ENCODE measurements around the gene BCL2A1.
"Not testable (repeated sequence)": the region's sequence is repeated elsewhere in the genome, so short reads cannot be mapped to it uniquely, and the experiment has no call there.

The BCL2A1 gene

GRCh38 chr15:79957741-79958140 is 13.3 kb downstream of the BCL2A1 start:
- no peak for DNase-seq (ENCODE audit: low spot score)

- DNase-seq (ENCODE audit: low spot score): no peak
Measured at GRCh38 chr15:79956354-79956939, 14.5 kb downstream of the BCL2A1 start.

GRCh38 chr15:79954661-79955060 is 16.3 kb downstream of the BCL2A1 start:
- DNase-seq (ENCODE audit: low spot score): no peak

GRCh38 chr15:79953951-79954444 is 17.0 kb downstream of the BCL2A1 start:
- DNase-seq (ENCODE audit: low spot score): no peak

- no peak for DNase-seq (ENCODE audit: low spot score)
Measured at GRCh38 chr15:79952329-79952728, 18.7 kb downstream of the BCL2A1 start.

GRCh38 chr15:79950247-79950646 is 20.7 kb downstream of the BCL2A1 start:
- DNase-seq (ENCODE audit: low spot score): no peak

- DNase-seq (ENCODE audit: low spot score): no peak
Measured at GRCh38 chr15:79948761-79949160, 22.2 kb downstream of the BCL2A1 start.

GRCh38 chr15:79948095-79948695 is 22.8 kb downstream of the BCL2A1 start:
- DNase-seq (ENCODE audit: low spot score): no peak

- no peak for DNase-seq (ENCODE audit: low spot score)
Measured at GRCh38 chr15:79947009-79947408, 24.0 kb downstream of the BCL2A1 start.

GRCh38 chr15:79944622-79945021 is 26.4 kb downstream of the BCL2A1 start:
- DNase-seq (ENCODE audit: low spot score): no peak

- no peak for DNase-seq (ENCODE audit: low spot score)
Measured at GRCh38 chr15:79943820-79944219, 27.2 kb downstream of the BCL2A1 start.

GRCh38 chr15:79942741-79943481 is 28.1 kb downstream of the BCL2A1 start:
- no peak for DNase-seq (ENCODE audit: low spot score)

GRCh38 chr15:79939399-79939798 is 31.6 kb downstream of the BCL2A1 start:
- DNase-seq (ENCODE audit: low spot score): no peak

- no peak for DNase-seq (ENCODE audit: low spot score)
Measured at GRCh38 chr15:79938143-79938542, 32.9 kb downstream of the BCL2A1 start.

- DNase-seq (ENCODE audit: low spot score): not testable (repeated sequence)
Measured at GRCh38 chr15:79935556-79936201, 35.3 kb downstream of the BCL2A1 start.

GRCh38 chr15:79933231-79933630 is 37.8 kb downstream of the BCL2A1 start:
- no peak for DNase-seq (ENCODE audit: low spot score)

GRCh38 chr15:79932447-79932846 is 38.5 kb downstream of the BCL2A1 start:
- no peak for DNase-seq (ENCODE audit: low spot score)

- no peak for DNase-seq (ENCODE audit: low spot score)
Measured at GRCh38 chr15:79930516-79930915, 40.5 kb downstream of the BCL2A1 start.

- no peak for DNase-seq (ENCODE audit: low spot score)
Measured at GRCh38 chr15:79929412-79929811, 41.6 kb downstream of the BCL2A1 start.

- DNase-seq (ENCODE audit: low spot score): not testable (repeated sequence)
Measured at GRCh38 chr15:79926116-79926515, 44.9 kb downstream of the BCL2A1 start.

- DNase-seq (ENCODE audit: low spot score): no peak
Measured at GRCh38 chr15:79924379-79924778, 46.6 kb downstream of the BCL2A1 start.

GRCh38 chr15:79923515-79924169 is 47.4 kb downstream of the BCL2A1 start:
- peak; percentile 97 for DNase-seq (ENCODE audit: low spot score)

Data from D341Med (cell line).